BLaER1 treated with 17β-estradiol and CSF1 and Interleukin-3, amounts not matched to agents 10 nM and 100 nM (cell line): ENCODE data around the gene TMEM181.

Source experiments
- H3K27ac ChIP-seq, 11 experiments: shearing (Covaris generic); formaldehyde crosslinking; 2 replicates each; pipeline ENCODE4 v1.8.1; 2022
- H3K27me3 ChIP-seq, 11 experiments: shearing (Covaris generic); formaldehyde crosslinking; 2 replicates each; pipeline ENCODE4 v1.8.1; 2022
- H3K36me3 ChIP-seq, 11 experiments: shearing (Covaris generic); formaldehyde crosslinking; 2 replicates each; pipeline ENCODE4 v1.8.1; 2022
- H3K4me1 ChIP-seq, 10 experiments: shearing (Covaris generic); formaldehyde crosslinking; 2 replicates each; pipeline ENCODE4 v1.8.1; 2022
- H3K4me2 ChIP-seq, 11 experiments: shearing (Covaris generic); formaldehyde crosslinking; 2 replicates each; pipeline ENCODE4 v1.8.1; 2022
- H3K4me3 ChIP-seq, 10 experiments: shearing (Covaris generic); formaldehyde crosslinking; 2 replicates each; pipeline ENCODE4 v1.8.1; 2022
- H3K9ac ChIP-seq, 11 experiments: shearing (Covaris generic); formaldehyde crosslinking; 2 replicates each; pipeline ENCODE4 v1.8.1; 2022
- H3K9me3 ChIP-seq, 11 experiments: shearing (Covaris generic); formaldehyde crosslinking; replicated peaks in 1 of 11; 2 replicates each; pipeline ENCODE4 v1.8.1; 2022
- H4K20me1 ChIP-seq, 11 experiments: shearing (Covaris generic); formaldehyde crosslinking; 2 replicates each; pipeline ENCODE4 v1.8.1; 2022
- Cebpa-rat ChIP-seq, 11 experiments: shearing (Covaris generic); IDR thresholded peaks; 2 replicates each; pipeline ENCODE4 v1.8.1; 2022

TMEM181 gene

GRCh38 chr6:158570681-158570962 is 10.7 kb downstream of the TMEM181 start:
- Histone ChIP-seq H3K4me3 (no peak overlapping the region), H3K36me3 (peaks cover 14 to 41% (median 27%) of the 10 kb centered on the region in 11 experiments; a peak in 20 of 22 replicates), H3K9ac (peak overlapping the region in 10 of 11 experiments; percentile 11 to 63 (median 44); a peak in 7 of 22 replicates), H3K4me2 (peak overlapping the region; percentile 49 to 91 (median 82)), H4K20me1 (peaks cover 36 to 99% (median 88%) of the 10 kb centered on the region in 11 experiments; a peak in 20 of 22 replicates), H3K27ac (peak overlapping the region in 8 of 11 experiments; percentile 23 to 76 (median 68); a peak in 13 of 22 replicates), H3K9me3 (no peaks in the 10 kb centered on the region), H3K27me3 (no peaks in the 10 kb centered on the region), H3K4me1 (peaks cover 60 to 74% (median 66%) of the 10 kb centered on the region in 10 experiments)
- TF ChIP-seq Cebpa-rat (IDR thresholded peaks at IDR 0.05) = no peak

DNA sequence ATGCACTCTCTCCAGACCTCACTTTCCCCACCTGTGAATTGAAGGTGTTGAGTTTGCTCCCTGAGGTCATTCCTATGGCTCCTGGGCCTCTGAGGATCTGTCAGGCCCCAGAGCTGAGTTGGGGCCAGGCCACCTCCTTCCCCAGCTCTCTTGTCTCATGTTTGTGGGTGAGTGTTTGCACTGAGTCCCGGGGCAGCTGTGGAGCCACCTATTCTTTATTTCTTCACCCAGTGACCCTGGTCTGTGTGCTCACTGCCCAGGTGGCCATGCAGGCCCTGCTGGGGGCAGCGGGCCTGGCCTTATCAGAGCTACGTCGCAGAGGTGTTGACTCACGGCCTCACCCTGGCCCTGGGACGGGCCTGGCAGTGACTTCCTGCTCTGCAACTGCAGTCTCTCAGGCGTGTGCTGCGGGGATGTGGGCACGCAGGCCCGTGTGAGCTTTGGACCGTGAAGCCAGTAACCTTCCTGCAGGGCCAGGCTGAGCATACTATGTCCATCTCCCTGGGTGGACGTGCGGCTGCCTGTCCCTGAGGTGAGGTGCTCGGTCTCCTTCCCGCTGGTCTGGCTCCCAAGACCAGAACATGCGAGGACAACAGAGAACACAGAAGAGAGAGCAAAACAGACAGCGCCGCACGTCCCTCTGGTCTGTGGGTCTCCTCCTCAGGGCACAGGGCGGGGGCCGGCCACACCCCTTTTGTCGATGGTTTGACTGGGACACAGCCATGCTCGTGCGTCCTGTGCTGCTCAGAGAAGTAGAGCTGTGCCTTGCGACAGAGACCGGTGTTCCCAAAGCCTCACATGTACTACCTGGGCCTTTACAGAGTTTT is 12.1 kb downstream of the TMEM181 start:
- peak overlapping the region in 10 of 11 experiments; percentile 22 to 76 (median 62); a peak in 18 of 22 replicates for H3K27ac ChIP-seq
- H3K4me2 ChIP-seq = peak overlapping the region; percentile 69 to 91 (median 82)
- H3K4me3 ChIP-seq = 0 out of 20 replicates have a peak overlapping the region, but pooled peaks of 1 of the 10 experiments have one; percentile 19
- no peak for TF ChIP-seq Cebpa-rat (IDR thresholded peaks at IDR 0.05)
- H3K36me3 ChIP-seq = peaks cover 24 to 49% (median 41%) of the 10 kb centered on the region in 11 experiments; a peak in 21 of 22 replicates
- H3K4me1 ChIP-seq = peaks cover 58 to 70% (median 65%) of the 10 kb centered on the region in 10 experiments
- H3K9ac ChIP-seq = peak overlapping the region; percentile 39 to 63 (median 56); a peak in 19 of 22 replicates
- H4K20me1 ChIP-seq = peaks cover 22 to 95% (median 76%) of the 10 kb centered on the region in 11 experiments; a peak in 20 of 22 replicates
- H3K9me3 ChIP-seq = peaks cover 0 to 12% (median under 1%) of the 10 kb centered on the region in 11 experiments; a peak in 7 of 22 replicates
- H3K27me3 ChIP-seq = no peaks in the 10 kb centered on the region

DNA sequence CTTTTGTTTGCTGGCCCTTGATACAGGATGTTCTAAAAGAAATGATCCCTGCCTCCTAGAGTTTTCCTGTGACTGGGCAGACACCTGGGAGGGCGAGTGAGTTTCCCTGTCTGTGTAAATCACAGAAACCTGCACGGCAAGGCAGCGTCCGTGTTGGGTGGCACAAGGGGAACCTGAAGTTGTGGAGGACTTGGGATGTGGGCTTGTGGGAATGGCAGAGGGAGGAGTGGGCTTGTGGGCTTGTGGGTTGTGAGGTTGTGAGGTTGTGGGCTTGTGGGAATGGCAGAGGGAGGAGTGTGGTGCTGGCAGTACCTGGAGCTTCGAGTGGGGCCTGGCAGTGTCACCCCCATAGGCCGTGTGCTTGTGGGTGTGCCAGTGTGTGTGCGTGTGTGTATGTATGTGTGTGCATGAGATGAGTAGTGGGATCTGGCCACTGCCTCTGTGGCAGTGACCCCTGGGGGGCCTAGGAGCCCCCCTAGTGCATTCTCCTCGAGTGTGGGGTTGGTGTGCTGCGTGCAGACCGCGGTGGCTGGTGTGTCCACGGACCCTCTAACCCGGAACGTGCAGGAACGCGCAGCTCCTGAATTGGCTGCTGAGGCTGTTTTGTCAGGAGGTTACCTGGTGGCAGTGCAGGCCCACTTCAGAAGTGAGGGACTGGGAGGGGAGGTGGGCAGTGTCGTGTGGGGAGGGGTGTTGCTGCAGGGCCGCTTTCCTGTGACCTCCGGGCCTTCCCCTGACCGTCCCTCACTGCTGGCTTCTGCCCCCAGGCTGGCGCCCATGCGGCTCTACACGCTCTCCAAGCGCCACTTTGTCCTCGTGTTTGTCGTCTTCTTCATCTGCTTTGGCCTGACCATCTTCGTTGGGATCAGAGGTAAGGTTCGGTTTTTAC is 13.0 kb downstream of the TMEM181 start:
- Histone ChIP-seq H4K20me1 (peaks cover 13 to 87% (median 67%) of the 10 kb centered on the region in 11 experiments; a peak in 19 of 22 replicates), H3K4me3 (no peak overlapping the region), H3K4me1 (peaks cover 50 to 61% (median 57%) of the 10 kb centered on the region in 10 experiments), H3K4me2 (peak overlapping the region; percentile 69 to 91 (median 82)), H3K27ac (peak overlapping the region in 9 of 11 experiments; percentile 52 to 76 (median 64); a peak in 16 of 22 replicates), H3K27me3 (no peaks in the 10 kb centered on the region), H3K9me3 (peaks cover 0 to 21% (median 8%) of the 10 kb centered on the region in 11 experiments; a peak in 14 of 22 replicates), H3K36me3 (peaks cover 31 to 57% (median 48%) of the 10 kb centered on the region in 11 experiments), H3K9ac (peak overlapping the region in 10 of 11 experiments; percentile 39 to 62 (median 54); a peak in 14 of 22 replicates)
- TF ChIP-seq Cebpa-rat (IDR thresholded peaks at IDR 0.05) = no peak

DNA sequence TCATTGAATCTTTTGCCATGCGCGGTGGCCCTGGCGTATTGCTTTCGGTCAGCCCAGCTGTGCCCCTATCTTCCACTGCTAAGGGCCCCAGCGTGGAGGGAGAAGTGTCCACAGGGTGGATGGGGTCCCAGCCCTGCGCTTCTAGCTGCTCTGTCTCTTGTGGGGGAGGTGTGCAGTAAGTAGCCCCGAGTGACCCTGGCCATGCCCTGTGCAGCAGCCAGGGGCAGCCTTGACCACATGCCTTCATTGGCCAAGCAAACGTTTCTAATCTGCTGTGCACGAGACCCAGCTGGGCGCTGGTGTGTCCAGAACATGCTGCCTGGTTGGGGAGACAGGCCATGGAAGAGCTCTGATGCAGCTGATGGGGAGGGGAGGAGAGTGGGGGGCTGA is 13.6 kb downstream of the TMEM181 start:
- TF ChIP-seq Cebpa-rat (IDR thresholded peaks at IDR 0.05) = no peak
- no peak overlapping the region for H3K4me2 ChIP-seq
- peaks cover 0 to 21% (median 8%) of the 10 kb centered on the region in 11 experiments; a peak in 14 of 22 replicates for H3K9me3 ChIP-seq
- no peak overlapping the region for H3K4me3 ChIP-seq
- no peak overlapping the region for H3K9ac ChIP-seq
- peaks cover 7 to 83% (median 61%) of the 10 kb centered on the region in 11 experiments; a peak in 19 of 22 replicates for H4K20me1 ChIP-seq
- H3K4me1 ChIP-seq = peaks cover 43 to 55% (median 51%) of the 10 kb centered on the region in 10 experiments
- peaks cover 34 to 63% (median 51%) of the 10 kb centered on the region in 11 experiments for H3K36me3 ChIP-seq
- no peak overlapping the region for H3K27ac ChIP-seq
- H3K27me3 ChIP-seq = no peaks in the 10 kb centered on the region

DNA sequence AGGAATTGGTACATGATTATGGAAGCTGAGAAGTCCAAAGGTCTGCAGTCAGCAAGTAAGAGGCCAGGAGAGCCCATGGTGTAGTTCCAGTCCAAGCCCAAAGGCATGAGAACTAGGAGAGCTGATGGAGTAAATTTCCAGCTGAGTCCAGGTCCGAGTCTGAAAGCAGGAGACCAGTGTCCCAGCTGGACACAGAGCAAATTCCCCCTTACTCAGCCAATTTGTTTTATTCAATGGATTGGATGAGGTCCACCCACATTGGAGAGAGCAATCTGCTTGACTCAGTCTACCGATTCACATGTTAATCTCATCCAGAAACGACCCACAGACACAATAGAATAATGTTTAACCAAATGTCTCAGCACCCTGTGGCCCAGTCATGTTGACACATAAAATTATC is 14.9 kb downstream of the TMEM181 start:
- peaks cover 31 to 42% (median 38%) of the 10 kb centered on the region in 10 experiments for H3K4me1 ChIP-seq
- H3K27me3 ChIP-seq = no peaks in the 10 kb centered on the region
- no peak for TF ChIP-seq Cebpa-rat (IDR thresholded peaks at IDR 0.05)
- peaks cover 5 to 77% (median 48%) of the 10 kb centered on the region in 11 experiments; a peak in 18 of 22 replicates for H4K20me1 ChIP-seq
- no peak overlapping the region for H3K9ac ChIP-seq
- H3K9me3 ChIP-seq = peaks cover 0 to 21% (median 8%) of the 10 kb centered on the region in 11 experiments; a peak in 14 of 22 replicates
- H3K27ac ChIP-seq = no peak overlapping the region
- no peak overlapping the region for H3K4me3 ChIP-seq
- H3K4me2 ChIP-seq = 0 out of 22 replicates have a peak overlapping the region, but pooled peaks of 1 of the 11 experiments have one; percentile 8
- H3K36me3 ChIP-seq = peaks cover 34 to 73% (median 55%) of the 10 kb centered on the region in 11 experiments

DNA sequence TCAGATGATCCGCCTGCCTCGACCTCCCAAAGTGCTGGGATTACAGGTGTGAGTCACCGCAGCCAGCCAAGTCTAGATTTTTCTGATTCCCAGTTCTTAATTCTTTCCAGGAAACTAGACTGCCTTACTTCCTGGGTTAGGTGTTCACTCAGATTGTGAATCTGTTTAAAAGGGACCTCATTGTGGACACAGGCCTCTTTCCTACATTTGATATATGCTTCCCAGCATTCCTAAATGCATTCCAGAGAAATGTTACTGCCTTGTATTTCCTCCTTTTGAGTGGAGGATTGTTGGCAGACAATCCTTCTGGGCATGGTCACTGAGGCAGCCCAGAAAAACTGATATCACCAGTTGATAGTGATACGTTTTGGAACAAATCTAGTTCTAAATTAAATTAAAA is 15.7 kb downstream of the TMEM181 start:
- H3K4me2 ChIP-seq = no peak overlapping the region
- no peak for TF ChIP-seq Cebpa-rat (IDR thresholded peaks at IDR 0.05)
- H3K9me3 ChIP-seq = peaks cover 0 to 21% (median 8%) of the 10 kb centered on the region in 11 experiments; a peak in 14 of 22 replicates
- H3K27ac ChIP-seq = no peak overlapping the region
- no peaks in the 10 kb centered on the region for H3K27me3 ChIP-seq
- H3K4me1 ChIP-seq = peaks cover 23 to 35% (median 31%) of the 10 kb centered on the region in 10 experiments
- H3K4me3 ChIP-seq = no peak overlapping the region
- no peak overlapping the region for H3K9ac ChIP-seq
- H4K20me1 ChIP-seq = peaks cover 5 to 77% (median 44%) of the 10 kb centered on the region in 11 experiments; a peak in 18 of 22 replicates
- H3K36me3 ChIP-seq = peaks cover 35 to 81% (median 56%) of the 10 kb centered on the region in 11 experiments

DNA sequence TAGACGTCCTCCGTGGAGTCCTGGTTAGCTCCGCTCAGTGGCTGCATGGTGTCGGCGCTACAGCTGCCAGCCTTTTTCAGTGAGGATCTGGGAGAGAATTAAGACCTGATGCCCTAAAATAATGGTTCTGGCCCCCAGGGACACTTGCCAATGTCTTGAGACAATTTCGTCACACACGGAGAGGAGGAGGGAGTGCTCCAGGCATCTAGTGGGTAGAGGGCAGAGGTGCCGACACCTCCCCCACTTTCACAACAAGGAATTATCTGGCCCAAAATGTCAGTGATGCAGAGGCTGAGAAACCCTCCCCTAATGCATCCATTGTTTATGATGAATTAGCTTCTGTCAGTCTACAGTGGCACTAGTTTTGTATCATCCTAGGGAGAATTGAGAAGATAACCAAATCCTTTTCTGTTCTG is 24.4 kb downstream of the TMEM181 start:
- no peak overlapping the region for H3K4me3 ChIP-seq
- H3K9me3 ChIP-seq = peaks cover 0 to 5% (median 0%) of the 10 kb centered on the region in 11 experiments; a peak in 1 of 22 replicates
- no peak overlapping the region for H3K9ac ChIP-seq
- H3K27ac ChIP-seq = no peak overlapping the region
- H4K20me1 ChIP-seq = peaks cover 0 to 32% (median 12%) of the 10 kb centered on the region in 11 experiments; a peak in 12 of 22 replicates
- no peak overlapping the region for H3K4me2 ChIP-seq
- no peak for TF ChIP-seq Cebpa-rat (IDR thresholded peaks at IDR 0.05)
- H3K36me3 ChIP-seq = peaks cover 64 to 99% (median 83%) of the 10 kb centered on the region in 11 experiments
- H3K4me1 ChIP-seq = peaks cover 0 to 13% (median 9%) of the 10 kb centered on the region in 10 experiments; a peak in 14 of 20 replicates
- no peaks in the 10 kb centered on the region for H3K27me3 ChIP-seq

- peaks cover 0 to 5% (median 0%) of the 10 kb centered on the region in 11 experiments; a peak in 1 of 22 replicates for H3K9me3 ChIP-seq
- no peak for TF ChIP-seq Cebpa-rat (IDR thresholded peaks at IDR 0.05)
- peaks cover 74 to 100% (median 93%) of the 10 kb centered on the region in 11 experiments for H3K36me3 ChIP-seq
- no peak overlapping the region for H3K9ac ChIP-seq
- peaks cover 6 to 34% (median 16%) of the 10 kb centered on the region in 11 experiments; a peak in 16 of 22 replicates for H4K20me1 ChIP-seq
- no peak overlapping the region for H3K4me2 ChIP-seq
- no peak overlapping the region for H3K27ac ChIP-seq
- peaks cover 0 to 37% (median 32%) of the 10 kb centered on the region in 10 experiments; a peak in 14 of 20 replicates for H3K4me1 ChIP-seq
- H3K4me3 ChIP-seq = no peak overlapping the region
- no peaks in the 10 kb centered on the region for H3K27me3 ChIP-seq
Measured at GRCh38 chr6:158586652-158587051, 26.8 kb downstream of the TMEM181 start.
